MM.1S (cell line): ENCODE data around the gene MEGF11.

Experiments
- DNase-seq: peaks from one replicate; pipeline ENCODE4 v3.0.0-alpha.2; 2015
- H2AFZ ChIP-seq: fragments of 300-600 bp; sonication (generic); 2 replicates; pipeline ENCODE4 v1.6.0; 2016; ENCODE audit warnings: antibody characterized with exemption, low read length
- H3F3A ChIP-seq: fragments of 300-600 bp; sonication (generic); 2 replicates; pipeline ENCODE4 v1.6.1; 2016; ENCODE audit warnings: mild to moderate bottlenecking, antibody characterized with exemption, low read length, moderate library complexity, mixed read lengths; ENCODE audit not compliant: insufficient read depth
- H3K27ac ChIP-seq: fragments of 300-600 bp; sonication (generic); 2 replicates; pipeline ENCODE4 v1.5.1; 2016; ENCODE audit warnings: mild to moderate bottlenecking, low read length
- H3K27me3 ChIP-seq: fragments of 300-600 bp; sonication (generic); replicated peaks from 2 replicates; pipeline ENCODE4 v1.6.0; 2016; ENCODE audit warnings: low read length; ENCODE audit not compliant: insufficient read depth
- H3K36me3 ChIP-seq: fragments of 300-600 bp; sonication (generic); replicated peaks from 2 replicates; pipeline ENCODE4 v1.6.1; 2016; ENCODE audit warnings: mild to moderate bottlenecking, low read length, mixed read lengths; ENCODE audit not compliant: insufficient read depth
- H3K4me1 ChIP-seq: fragments of 300-600 bp; sonication (generic); 2 replicates; pipeline ENCODE4 v1.6.1; 2016; ENCODE audit warnings: low read length, mixed read lengths
- H3K4me2 ChIP-seq: fragments of 300-600 bp; sonication (generic); 2 replicates; pipeline ENCODE4 v1.6.0; 2016; ENCODE audit warnings: low read depth, low read length
- H3K4me3 ChIP-seq: fragments of 300-600 bp; sonication (generic); 2 replicates; pipeline ENCODE4 v1.5.1; 2016; ENCODE audit warnings: low read length, mixed read lengths
- H3K79me2 ChIP-seq: fragments of 300-600 bp; sonication (generic); 2 replicates; pipeline ENCODE4 v1.6.1; 2016; ENCODE audit warnings: mixed run types, low read length, mixed read lengths
- H3K9ac ChIP-seq: fragments of 300-600 bp; sonication (generic); 2 replicates; pipeline ENCODE4 v1.6.1; 2016; ENCODE audit warnings: low read length, mixed read lengths
- H3K9me2 ChIP-seq: fragments of 300-600 bp; sonication (generic); replicated peaks from 2 replicates; pipeline ENCODE4 v1.6.1; 2016; ENCODE audit warnings: mild to moderate bottlenecking, low read length, mixed read lengths; ENCODE audit not compliant: insufficient read depth
- H3K9me3 ChIP-seq: fragments of 300-600 bp; sonication (generic); replicated peaks from 2 replicates; pipeline ENCODE4 v1.6.1; 2016; ENCODE audit warnings: mild to moderate bottlenecking, low read length, mixed read lengths; ENCODE audit not compliant: insufficient read depth
- H4K20me1 ChIP-seq: fragments of 300-600 bp; sonication (generic); 2 replicates; pipeline ENCODE4 v1.6.1; 2016; ENCODE audit warnings: mild to moderate bottlenecking, low read length, moderate library complexity, mixed read lengths; ENCODE audit not compliant: insufficient read depth
- CTCF ChIP-seq: fragments of 300-600 bp; sonication (generic); IDR thresholded peaks from 2 replicates; pipeline ENCODE4 v1.5.1; 2016; ENCODE audit warnings: antibody characterized with exemption, low read length, mixed read lengths
- EZH2 ChIP-seq: fragments of 300-600 bp; sonication (generic); optimal IDR thresholded peaks from 2 replicates; pipeline ENCODE3; 2017; ENCODE audit warnings: low read depth, mild to moderate bottlenecking, antibody characterized with exemption, low read length, mixed read lengths
- EZH2phosphoT487 ChIP-seq: fragments of 300-600 bp; sonication (generic); IDR thresholded peaks from 2 replicates; pipeline ENCODE4 v1.6.1; 2018; ENCODE audit warnings: antibody characterized with exemption, low read length

Gene MEGF11

GRCh38 chr15:66094331-66094730, 159.2 kb downstream of the MEGF11 start:
- H3K4me2 ChIP-seq, result no peak overlapping the region
- no peaks in the 10 kb centered on the region for H3K9me2 ChIP-seq
- H3F3A ChIP-seq, result no peaks in the 10 kb centered on the region
- no peaks in the 10 kb centered on the region for H3K9me3 ChIP-seq
- no peaks in the 10 kb centered on the region for H4K20me1 ChIP-seq
- H2AFZ ChIP-seq, result no peak overlapping the region
- H3K27ac ChIP-seq, result no peak overlapping the region
- DNase-seq, result no peak
- no peak overlapping the region for H3K9ac ChIP-seq
- no peaks in the 10 kb centered on the region for H3K36me3 ChIP-seq
- no peaks in the 10 kb centered on the region for H3K79me2 ChIP-seq
- H3K27me3 ChIP-seq, result no peaks in the 10 kb centered on the region; the same call in 1 of the 2 replicates
- no peak overlapping the region for H3K4me3 ChIP-seq
- TF ChIP-seq EZH2phosphoT487, result no peak
- TF ChIP-seq EZH2, result no peak
- no peak for TF ChIP-seq CTCF
- no peaks in the 10 kb centered on the region for H3K4me1 ChIP-seq

GRCh38 chr15:66092053-66093016, 161.2 kb downstream of the MEGF11 start:
- Histone ChIP-seq H3K27me3 (no peaks in the 10 kb centered on the region; the same call in 1 of the 2 replicates), H3K36me3 (no peaks in the 10 kb centered on the region), H3K9me2 (no peaks in the 10 kb centered on the region), H3K9me3 (no peaks in the 10 kb centered on the region), H2AFZ (no peak overlapping the region), H3K4me1 (no peaks in the 10 kb centered on the region), H3F3A (no peaks in the 10 kb centered on the region), H3K79me2 (no peaks in the 10 kb centered on the region), H3K9ac (no peak overlapping the region), H3K4me2 (no peak overlapping the region), H3K4me3 (no peak overlapping the region), H4K20me1 (no peaks in the 10 kb centered on the region), H3K27ac (no peak overlapping the region)
- no peak for DNase-seq
- TF ChIP-seq EZH2phosphoT487, result no peak
- TF ChIP-seq EZH2, result no peak
- TF ChIP-seq CTCF, result no peak

- Histone ChIP-seq H3K9me3 (no peaks in the 10 kb centered on the region), H3F3A (no peaks in the 10 kb centered on the region), H3K4me2 (no peak overlapping the region), H3K79me2 (no peaks in the 10 kb centered on the region), H3K36me3 (no peaks in the 10 kb centered on the region), H2AFZ (no peak overlapping the region), H3K9ac (no peak overlapping the region), H3K9me2 (no peaks in the 10 kb centered on the region), H3K4me3 (no peak overlapping the region), H3K4me1 (no peaks in the 10 kb centered on the region), H3K27ac (no peak overlapping the region), H3K27me3 (no peaks in the 10 kb centered on the region), H4K20me1 (no peaks in the 10 kb centered on the region)
- DNase-seq, result no peak
- TF ChIP-seq EZH2phosphoT487 (no peak), CTCF (no peak), EZH2 (no peak)
Observed at GRCh38 chr15:66089509-66089908, 164.0 kb downstream of the MEGF11 start.
